Measurements from ENCODE around the gene ASH1L.
"Not testable (repeated sequence)": the region's sequence is repeated elsewhere in the genome, so short reads cannot be mapped to it uniquely, and the experiment has no call there.

ASH1L gene

DNA sequence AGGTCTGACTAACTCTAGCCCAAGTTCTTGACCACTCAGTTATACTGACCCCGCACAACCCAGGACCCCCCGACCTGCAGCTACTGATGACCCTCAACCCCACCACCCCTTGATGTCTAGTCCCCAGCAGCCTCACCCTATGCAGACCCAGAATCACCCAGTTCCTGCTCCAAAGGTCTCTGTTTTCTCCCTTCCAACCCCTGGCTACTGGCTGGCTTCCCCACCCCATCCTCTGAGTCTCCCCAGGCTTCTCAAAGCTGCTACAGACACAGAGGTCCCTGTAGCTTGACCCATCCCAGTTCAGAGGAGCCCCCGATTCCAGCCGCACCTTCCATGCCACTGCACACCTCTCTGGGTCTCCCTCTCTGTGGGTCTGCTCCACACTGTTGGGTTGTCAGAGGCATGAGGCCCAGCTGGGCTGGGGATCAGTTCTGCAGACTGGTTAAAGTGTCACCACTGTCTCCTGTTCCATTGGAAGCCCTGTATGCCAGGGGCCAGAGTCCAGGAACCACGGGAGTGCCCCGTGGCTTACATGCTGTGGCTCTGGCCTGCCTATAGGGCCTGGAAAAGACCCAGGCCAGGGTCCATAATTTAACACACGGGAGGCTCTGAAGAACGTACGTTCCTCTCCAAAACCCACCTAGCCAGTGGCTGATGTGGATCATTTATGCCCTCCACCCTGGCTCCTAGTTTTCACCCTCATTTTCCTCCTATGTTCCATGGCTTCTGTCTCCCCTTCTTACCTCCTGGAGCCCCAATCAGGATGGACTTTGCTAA is 261.9 kb downstream of the ASH1L start:
- DNase-seq = no peak

DNA sequence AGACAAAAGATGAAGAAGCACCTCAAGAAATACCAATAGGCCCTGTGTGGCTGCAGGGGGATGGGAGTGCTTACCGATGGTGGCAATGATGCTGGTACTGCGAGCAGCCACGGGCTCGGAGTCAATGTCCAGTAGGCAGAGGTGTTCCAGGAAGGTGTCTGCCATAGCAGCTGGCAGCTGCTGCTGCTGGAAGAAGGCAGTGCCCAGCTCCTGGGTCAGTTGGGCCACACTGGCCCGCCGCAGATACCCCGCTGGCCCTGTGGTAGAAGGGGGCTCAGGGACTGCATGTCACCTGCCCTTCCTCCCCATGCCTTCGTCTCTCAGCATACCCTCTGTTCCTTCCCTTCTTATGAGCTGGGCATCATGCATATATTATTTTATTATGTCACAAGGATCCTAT is 262.6 kb downstream of the ASH1L start:
- DNase-seq = no peak

DNA sequence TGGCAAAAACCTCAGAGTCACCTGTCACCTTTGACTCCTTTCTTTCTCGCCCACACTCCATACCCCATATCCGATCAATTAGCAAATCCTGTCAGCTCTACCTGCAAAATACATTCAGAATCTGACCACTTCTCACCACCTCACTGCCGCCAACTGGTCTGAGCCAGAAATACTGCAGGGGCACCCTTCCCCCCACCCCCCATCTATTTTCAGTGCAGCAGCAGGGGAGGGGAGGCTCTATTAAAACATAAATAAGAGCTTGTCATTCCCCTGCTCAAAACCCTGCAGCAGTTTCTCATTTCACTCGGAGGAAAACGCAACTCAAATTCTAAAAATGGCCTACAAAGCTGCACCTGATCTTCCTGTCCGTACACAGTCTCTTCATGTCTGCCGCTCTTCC is 265.2 kb downstream of the ASH1L start:
- DNase-seq = no peak

DNA sequence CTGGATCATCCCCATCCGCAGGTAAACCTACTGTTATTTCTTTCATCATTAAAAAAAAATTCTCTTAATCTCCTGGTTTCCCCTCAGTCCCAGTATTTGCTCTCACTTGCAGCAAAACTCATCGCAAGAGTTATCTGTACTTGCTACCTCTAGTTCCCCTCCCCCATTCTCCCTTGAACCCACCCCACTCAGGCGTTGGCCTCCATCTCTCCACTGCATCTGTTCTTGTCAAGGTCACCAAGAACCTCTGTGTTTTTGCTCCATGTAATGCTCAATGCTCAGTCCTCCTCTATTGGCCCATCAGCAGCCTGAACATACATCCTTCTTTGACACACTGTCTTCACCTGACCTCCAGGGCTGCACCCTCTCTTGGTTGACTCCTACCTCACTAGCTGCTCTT is 265.9 kb downstream of the ASH1L start:
- DNase-seq = no peak

DNA sequence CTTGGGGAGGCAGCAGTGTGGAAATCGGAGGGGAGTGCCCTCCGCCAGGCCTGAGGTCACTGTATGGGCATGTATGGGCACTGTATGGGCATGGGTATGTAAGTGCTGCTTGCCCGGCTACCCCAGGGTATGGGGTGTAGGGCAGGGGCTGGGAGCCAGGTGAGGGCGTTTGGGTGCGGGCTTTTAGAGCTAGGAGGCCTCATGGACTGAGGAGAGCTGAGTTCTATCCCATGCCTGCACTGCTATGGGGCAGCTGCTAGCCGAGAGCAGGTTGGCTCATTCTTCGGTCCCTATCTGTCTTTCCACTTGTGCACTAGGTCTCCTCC is 266.7 kb downstream of the ASH1L start:
- DNase-seq = no peak

DNA sequence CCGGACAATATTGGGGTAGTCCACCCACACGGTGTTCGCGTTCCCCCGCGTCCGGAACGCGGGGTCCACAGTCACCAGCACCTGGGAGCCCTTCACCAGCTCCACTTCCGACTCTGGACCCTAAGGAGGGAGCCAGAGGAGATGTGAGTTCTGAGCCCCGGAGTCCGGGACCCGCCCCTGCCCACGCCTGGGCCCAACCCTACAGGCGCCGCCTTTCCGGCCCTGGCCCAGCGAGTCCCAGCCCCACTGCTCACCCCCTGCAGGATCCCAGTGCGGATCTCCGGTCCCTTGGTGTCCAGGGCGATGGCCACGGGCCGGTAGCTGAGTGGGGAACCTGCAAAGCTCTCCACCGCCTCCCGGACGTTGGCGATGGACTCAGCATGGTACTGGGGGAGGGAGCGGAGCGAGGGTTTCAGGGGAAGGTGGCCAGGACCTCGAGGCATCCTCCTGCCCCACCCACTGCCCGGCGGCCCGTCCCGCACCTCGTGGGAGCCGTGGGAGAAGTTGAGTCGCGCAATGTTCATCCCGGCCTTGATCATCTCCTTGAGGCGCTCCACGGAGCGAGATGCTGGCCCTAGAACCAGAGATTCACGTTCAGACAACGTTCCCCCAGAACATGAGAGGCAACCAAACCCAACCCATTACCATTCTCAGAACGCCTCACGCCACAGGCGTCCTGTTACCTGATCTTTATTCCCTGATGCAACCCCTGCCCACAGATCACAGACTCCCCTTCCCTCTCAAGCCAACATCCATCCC is 267.2 kb downstream of the ASH1L start:
- DNase-seq = no peak

DNA sequence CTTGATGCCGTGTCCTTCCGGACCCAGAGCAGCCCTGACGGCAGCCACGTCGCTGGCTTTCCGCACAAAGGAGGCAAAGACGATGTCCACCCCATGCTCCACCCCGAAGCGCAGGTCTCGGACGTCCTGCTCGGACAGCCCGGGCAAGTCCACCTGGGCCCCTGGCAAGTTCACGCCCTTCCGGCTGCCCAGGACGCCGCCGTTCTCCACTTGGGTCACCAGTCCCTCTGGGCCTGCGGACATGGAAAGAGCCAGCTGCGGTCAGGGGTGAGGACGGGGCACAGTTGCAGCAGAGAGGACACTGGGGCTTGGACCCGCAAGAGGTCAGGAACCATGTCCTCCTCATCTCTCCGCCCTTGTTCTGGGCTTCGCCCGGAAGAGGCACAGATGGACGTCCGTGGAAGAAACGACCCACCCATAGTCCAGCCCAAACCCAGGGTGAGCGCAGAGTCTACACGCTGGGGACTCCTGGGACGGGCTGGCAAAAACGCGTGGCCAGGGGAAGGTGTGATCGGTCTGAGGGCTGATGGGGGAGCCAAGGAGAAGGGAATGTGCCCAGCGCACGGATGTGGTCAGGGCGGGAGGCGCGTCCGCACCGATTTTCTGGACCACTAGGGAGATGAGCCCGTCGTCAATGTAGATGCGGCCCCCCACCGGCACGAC is 268.0 kb downstream of the ASH1L start:
- no peak for DNase-seq

DNA sequence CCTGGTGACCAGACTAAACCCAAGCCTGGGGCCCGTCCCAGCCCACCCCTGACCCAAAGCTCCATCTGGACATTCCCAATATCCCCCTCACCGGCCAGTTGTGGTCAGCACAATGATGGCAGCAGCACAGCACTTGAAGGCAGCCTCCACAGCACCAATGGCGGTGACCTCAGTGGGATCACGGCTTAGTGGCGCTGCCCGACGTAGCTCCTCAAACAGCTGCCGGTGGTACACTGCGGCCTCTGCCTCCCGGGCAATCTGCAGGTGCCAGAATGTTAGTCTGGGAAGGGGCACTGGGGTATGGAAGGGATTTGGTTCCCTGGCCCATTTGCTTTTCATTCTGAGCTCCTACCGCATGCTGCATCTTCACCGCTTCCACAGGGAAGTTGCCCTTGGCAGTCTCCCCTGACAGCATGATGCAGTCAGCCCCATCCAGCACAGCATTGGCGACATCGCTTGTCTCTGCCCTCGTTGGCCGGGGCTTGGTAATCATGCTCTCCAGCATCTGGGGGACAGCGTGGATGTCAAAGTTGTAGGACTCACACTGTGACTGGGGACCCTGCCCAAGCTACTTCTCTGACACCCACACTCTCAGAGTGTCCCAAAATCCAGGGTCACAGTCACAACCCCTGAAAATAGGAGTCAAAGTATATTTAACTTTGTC is 269.4 kb downstream of the ASH1L start:
- no peak for DNase-seq

DNA sequence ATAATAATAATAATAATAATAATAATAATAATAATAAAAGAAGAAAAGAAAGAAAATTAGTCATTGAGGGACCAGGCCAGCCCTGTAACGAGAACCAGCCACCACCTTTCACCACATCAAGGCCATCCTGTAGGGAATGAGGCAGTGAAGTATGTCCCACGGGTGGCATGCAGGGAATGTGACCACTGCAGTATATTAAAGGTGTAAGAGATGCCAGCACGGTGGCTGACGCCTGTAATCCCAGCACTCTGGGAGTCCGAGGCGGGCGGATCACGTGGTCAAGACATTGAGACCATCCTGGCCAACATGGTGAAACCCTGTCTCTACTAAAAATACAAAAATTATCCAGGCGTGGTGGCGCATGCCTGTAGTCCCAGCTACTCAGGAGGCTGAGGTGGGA is 271.6 kb downstream of the ASH1L start:
- DNase-seq = not testable (repeated sequence)

DNA sequence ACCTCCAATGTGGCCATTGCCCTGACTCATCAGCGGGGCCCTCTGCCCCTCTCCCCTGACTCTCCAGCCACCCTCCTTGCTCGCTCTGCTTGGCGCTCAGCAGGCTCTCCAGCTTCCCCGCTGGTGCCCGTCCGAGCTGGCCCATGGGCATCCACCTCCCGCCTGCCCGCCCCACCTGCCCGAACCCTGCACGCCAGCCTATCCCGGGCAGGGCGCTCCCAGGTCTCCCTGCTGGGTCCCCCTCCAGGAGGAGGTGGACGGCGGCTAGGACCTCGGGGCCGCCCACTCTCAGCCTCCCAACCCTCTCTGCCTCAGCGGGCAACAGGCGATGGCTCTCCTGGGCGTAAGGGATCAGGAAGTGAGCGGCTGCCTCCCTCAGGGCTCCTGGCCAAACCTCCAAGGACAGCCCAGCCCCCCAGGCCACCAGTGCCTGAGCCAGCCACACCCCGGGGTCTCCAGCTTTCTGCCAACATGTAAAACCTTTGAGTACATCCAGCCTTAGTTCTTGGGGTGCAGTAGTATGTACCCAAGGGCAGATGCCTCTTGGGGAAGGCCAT is 274.5 kb downstream of the ASH1L start:
- DNase-seq = no peak

DNA sequence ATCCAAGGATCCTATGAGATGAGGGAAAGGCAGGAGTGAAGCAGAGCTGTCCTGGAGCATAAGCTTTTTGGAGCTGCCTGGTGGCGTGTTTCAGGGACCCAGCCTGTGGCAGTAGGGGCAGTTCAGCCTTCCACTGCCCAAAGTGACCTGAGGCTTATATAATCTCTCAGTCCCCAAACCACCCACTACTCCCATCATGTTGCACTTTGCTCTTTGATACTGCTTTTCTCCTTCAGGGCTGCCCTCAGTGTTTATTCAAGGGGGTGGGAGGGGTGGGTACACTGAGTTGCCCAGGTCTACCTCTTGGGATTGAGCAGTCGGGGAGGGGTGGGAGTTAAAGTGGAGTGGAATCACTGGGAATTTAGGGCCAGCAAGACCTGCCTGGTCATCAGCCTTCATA is 276.1 kb downstream of the ASH1L start:
- no peak for DNase-seq

DNA sequence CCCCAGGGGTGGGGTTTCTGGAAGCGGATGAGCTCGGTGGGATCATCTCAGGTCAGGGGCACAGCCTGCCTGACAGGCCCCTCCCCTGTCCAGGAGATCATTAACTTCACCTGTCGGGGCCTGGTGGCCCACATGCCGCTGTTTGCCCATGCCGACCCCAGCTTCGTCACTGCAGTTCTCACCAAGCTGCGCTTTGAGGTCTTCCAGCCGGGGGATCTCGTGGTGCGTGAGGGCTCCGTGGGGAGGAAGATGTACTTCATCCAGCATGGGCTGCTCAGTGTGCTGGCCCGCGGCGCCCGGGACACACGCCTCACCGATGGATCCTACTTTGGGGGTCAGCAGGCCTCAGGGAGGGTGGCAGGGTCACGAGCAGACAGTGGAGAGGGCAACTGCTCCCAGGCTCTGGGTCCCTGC is 277.0 kb downstream of the ASH1L start:
- no peak for DNase-seq
